H9 (cell line): ENCODE measurements around the gene MTX1. TPM values are rescaled to one million over a fixed set of nuclear protein-coding genes. Genes with fewer than 3 reads are reported as not detected.
"Not testable (repeated sequence)": the region's sequence is repeated elsewhere in the genome, so short reads cannot be mapped to it uniquely, and the experiment has no call there.

ENCODE experiments used
- DNase-seq: peaks from one replicate; pipeline ENCODE4 v3.0.0-alpha.2; 2017
- H2AFZ ChIP-seq: one replicate; pipeline ENCODE4 v1.6.1; 2013; ENCODE audit warnings: mild to moderate bottlenecking, low read length, control low read depth, moderate library complexity
- H2AK5ac ChIP-seq: 2 replicates; pipeline ENCODE4 v1.6.1; 2013; ENCODE audit warnings: low read length, control low read depth, mixed read lengths; ENCODE audit not compliant: insufficient read length
- H2BK120ac ChIP-seq: one replicate; pipeline ENCODE4 v1.6.1; 2013; ENCODE audit warnings: low read depth, mild to moderate bottlenecking, low read length, control low read depth, inconsistent platforms; ENCODE audit not compliant: poor library complexity, severe bottlenecking
- H2BK12ac ChIP-seq: 2 replicates; pipeline ENCODE4 v1.6.1; 2013; ENCODE audit warnings: low read length, control low read depth, mixed read lengths, low read depth; ENCODE audit not compliant: insufficient read length
- H2BK15ac ChIP-seq: 2 replicates; pipeline ENCODE4 v1.6.1; 2013; ENCODE audit warnings: low read depth, low read length, control low read depth
- H2BK20ac ChIP-seq: one replicate; pipeline ENCODE4 v1.6.1; 2013; ENCODE audit warnings: low read depth, mild to moderate bottlenecking, low read length, control low read depth, inconsistent platforms; ENCODE audit not compliant: poor library complexity, severe bottlenecking
- H2BK5ac ChIP-seq: 2 replicates; pipeline ENCODE4 v1.6.1; 2013; ENCODE audit warnings: low read length, control low read depth, mixed read lengths; ENCODE audit not compliant: insufficient read length
- H3K14ac ChIP-seq: 2 replicates; pipeline ENCODE4 v1.6.1; 2013; ENCODE audit warnings: low read length, control low read depth; ENCODE audit not compliant: insufficient read depth
- H3K18ac ChIP-seq: 2 replicates; pipeline ENCODE4 v1.6.1; 2013; ENCODE audit warnings: low read depth, mild to moderate bottlenecking, mixed read lengths, low read length, control low read depth; ENCODE audit not compliant: insufficient read length
- H3K23ac ChIP-seq: 2 replicates; pipeline ENCODE4 v1.6.1; 2013; ENCODE audit warnings: low read length, control low read depth, mixed read lengths, low read depth; ENCODE audit not compliant: insufficient read length
- H3K23me2 ChIP-seq: 2 replicates; pipeline ENCODE4 v1.6.1; 2013; ENCODE audit warnings: low read depth, mild to moderate bottlenecking, mixed read lengths, low read length, control low read depth; ENCODE audit not compliant: insufficient read length, poor library complexity, severe bottlenecking
- H3K27ac ChIP-seq: 2 replicates; pipeline ENCODE4 v1.5.1; 2013; ENCODE audit warnings: low read length, control low read depth, mixed read lengths, low read depth; ENCODE audit not compliant: insufficient read length
- H3K27me3 ChIP-seq: 2 replicates; pipeline ENCODE4 v1.6.1; 2013; ENCODE audit warnings: low read length, control low read depth, inconsistent platforms; ENCODE audit not compliant: insufficient read depth
- H3K4ac ChIP-seq: 2 replicates; pipeline ENCODE4 v1.6.1; 2013; ENCODE audit warnings: low read depth, mild to moderate bottlenecking, control low read depth, inconsistent platforms, low read length, moderate library complexity
- H3K4me1 ChIP-seq: 2 replicates; pipeline ENCODE4 v1.6.1; 2013; ENCODE audit warnings: low read length, control low read depth, inconsistent platforms; ENCODE audit not compliant: insufficient read depth
- H3K4me2 ChIP-seq: 2 replicates; pipeline ENCODE4 v1.6.1; 2013; ENCODE audit warnings: low read length, control low read depth, mixed read lengths; ENCODE audit not compliant: insufficient read length, insufficient read depth
- H3K56ac ChIP-seq: 2 replicates; pipeline ENCODE4 v1.6.1; 2013; ENCODE audit warnings: low read depth, mild to moderate bottlenecking, mixed read lengths, low read length, control low read depth; ENCODE audit not compliant: insufficient read length
- H3K79me1 ChIP-seq: 2 replicates; pipeline ENCODE4 v1.6.1; 2013; ENCODE audit warnings: low read depth, mild to moderate bottlenecking, moderate library complexity, low read length, control low read depth, inconsistent platforms; ENCODE audit not compliant: insufficient read depth, poor library complexity, severe bottlenecking
- H3K79me2 ChIP-seq: 2 replicates; pipeline ENCODE4 v1.6.1; 2013; ENCODE audit warnings: low read length, control low read depth, inconsistent platforms; ENCODE audit not compliant: insufficient read depth
- H3K9ac ChIP-seq: 2 replicates; pipeline ENCODE4 v1.6.1; 2013; ENCODE audit warnings: low read length, control low read depth, mixed read lengths; ENCODE audit not compliant: insufficient read length; ENCODE audit errors: extremely low read depth
- H3K9me3 ChIP-seq: one replicate; pipeline ENCODE4 v1.6.1; 2013; ENCODE audit warnings: low read depth, low read length, inconsistent platforms; ENCODE audit not compliant: control insufficient read depth
- H3T11ph ChIP-seq: one replicate; pipeline ENCODE4 v1.6.1; 2013; ENCODE audit warnings: mild to moderate bottlenecking, low read length, control low read depth, inconsistent platforms
- H4K20me1 ChIP-seq: one replicate; pipeline ENCODE4 v1.6.1; 2013; ENCODE audit not compliant: control insufficient read depth, insufficient read length, insufficient read depth
- H4K5ac ChIP-seq: 2 replicates; pipeline ENCODE4 v1.6.1; 2013; ENCODE audit warnings: low read depth, mild to moderate bottlenecking, mixed read lengths, low read length, control low read depth; ENCODE audit not compliant: insufficient read length
- H4K8ac ChIP-seq: replicated peaks from 2 replicates; pipeline ENCODE4 v1.6.1; 2013; ENCODE audit warnings: low read length, control low read depth, mixed read lengths, low read depth; ENCODE audit not compliant: insufficient read length
- H4K91ac ChIP-seq: 2 replicates; pipeline ENCODE4 v1.6.1; 2013; ENCODE audit warnings: low read depth, mild to moderate bottlenecking, moderate library complexity, mixed read lengths, low read length, control low read depth; ENCODE audit not compliant: insufficient read length
- H3K27ac Mint-ChIP-seq, 3 experiments: 2 replicates in 2 of 3; 3 replicates in 1 of 3; pipeline ENCODE4 v1.8.0; 2020 to 2021; ENCODE audit warnings: mixed read lengths in 3 of 3, mild to moderate bottlenecking in 1 of 3, moderate library complexity in 1 of 3
- H3K27me3 Mint-ChIP-seq: 2 replicates; pipeline ENCODE4 v1.8.0; 2021; ENCODE audit warnings: low read depth, mild to moderate bottlenecking, moderate library complexity, mixed read lengths
- H3K36me3 Mint-ChIP-seq, 3 experiments: 2 replicates in 2 of 3; 3 replicates in 1 of 3; pipeline ENCODE4 v1.8.0; 2020 to 2021; ENCODE audit warnings: low read depth in 3 of 3, mixed read lengths in 3 of 3; ENCODE audit not compliant: insufficient read depth in 1 of 3
- H3K4me1 Mint-ChIP-seq, 2 experiments: 2 replicates each; pipeline ENCODE4 v1.8.0; 2020; ENCODE audit warnings: mixed read lengths in 2 of 2
- H3K4me3 Mint-ChIP-seq, 2 experiments: 2 replicates in 1 of 2; 3 replicates in 1 of 2; pipeline ENCODE4 v1.8.0; 2020 to 2021; ENCODE audit warnings: mild to moderate bottlenecking in 2 of 2, mixed read lengths in 2 of 2, moderate library complexity in 1 of 2
- H3K9me3 Mint-ChIP-seq, 2 experiments: 2 replicates in 1 of 2; 3 replicates in 1 of 2; pipeline ENCODE4 v1.8.0; 2020; ENCODE audit warnings: mild to moderate bottlenecking in 2 of 2, mixed read lengths in 2 of 2, moderate library complexity in 1 of 2
- WGBS: extraction: QIAGEN DNeasy Blood & Tissue Kit; methylation state at CpG from one replicate; pipeline ENCODE4 v1.1.7; 2013; ENCODE audit warnings: missing lambda C conversion rate, low lambda C conversion rate, mixed read lengths; ENCODE audit not compliant: insufficient read length; ENCODE audit errors: extremely low coverage; 5-methylcytosine and 5-hydroxymethylcytosine counted together
- total RNA-seq: library from RNA; stranded (reverse); gene quantifications from 2 replicates; pipeline ENCODE4 v1.2.1, GENCODE V29; 2021

MTX1 gene
- total RNA-seq, 1 experiment from 2014 or later: 45.0 TPM

- not testable (repeated sequence) for H3K18ac ChIP-seq, H3K79me1 ChIP-seq, H3K9ac ChIP-seq, H2BK12ac ChIP-seq, H2AFZ ChIP-seq, H4K91ac ChIP-seq, H3K79me2 ChIP-seq, H3K9me3 ChIP-seq, H2BK5ac ChIP-seq, H3K9me3 Mint-ChIP-seq, H3K4me3 Mint-ChIP-seq, H4K8ac ChIP-seq, H4K5ac ChIP-seq, H3K27ac Mint-ChIP-seq, H3K23ac ChIP-seq, H2BK20ac ChIP-seq, H3K27me3 ChIP-seq, H2BK120ac ChIP-seq, H2BK15ac ChIP-seq, DNase-seq, H3K4me1 ChIP-seq, H3K4me2 ChIP-seq, H4K20me1 ChIP-seq, H3K56ac ChIP-seq, H3T11ph ChIP-seq, H3K4ac ChIP-seq, H2AK5ac ChIP-seq, H3K27ac ChIP-seq, H3K14ac ChIP-seq, H3K23me2 ChIP-seq
- peaks cover 4 to 17% (median 17%) of the 10 kb centered on the region in 3 experiments; a peak in 6 of 7 replicates for H3K36me3 Mint-ChIP-seq
- H3K27me3 Mint-ChIP-seq: peaks cover 39% of the 10 kb centered on the region
- peaks cover 10 to 11% of the 10 kb centered on the region in 2 experiments for H3K4me1 Mint-ChIP-seq
- WGBS: no CpG with 5 or more reads among the region's 13 CpGs
Observed at GRCh38 chr1:155232001-155232978, 23.8 kb downstream of the MTX1 start.

GRCh38 chr1:155233502-155233901 lies 25.0 kb downstream of the MTX1 start:
- not testable (repeated sequence) for H3T11ph ChIP-seq, H3K23me2 ChIP-seq, H3K14ac ChIP-seq, H3K27ac ChIP-seq, H2AFZ ChIP-seq, H3K4me1 ChIP-seq, H4K5ac ChIP-seq, H3K4ac ChIP-seq, H2BK15ac ChIP-seq, H2BK5ac ChIP-seq, H3K4me2 ChIP-seq, H2BK12ac ChIP-seq, H3K79me1 ChIP-seq, H2BK20ac ChIP-seq, H3K27me3 ChIP-seq, H3K9ac ChIP-seq, H2AK5ac ChIP-seq, H3K4me1 Mint-ChIP-seq, H3K27ac Mint-ChIP-seq, H4K20me1 ChIP-seq, H3K4me3 Mint-ChIP-seq, DNase-seq, H3K56ac ChIP-seq, H3K18ac ChIP-seq, H4K91ac ChIP-seq, H3K79me2 ChIP-seq, H3K9me3 ChIP-seq, H4K8ac ChIP-seq, H2BK120ac ChIP-seq, H3K9me3 Mint-ChIP-seq, H3K23ac ChIP-seq
- H3K27me3 Mint-ChIP-seq: peaks cover 36% of the 10 kb centered on the region
- no CpG with 5 or more reads among the region's 5 CpGs for WGBS
- H3K36me3 Mint-ChIP-seq: peaks cover 4 to 24% (median 19%) of the 10 kb centered on the region in 3 experiments; a peak in 6 of 7 replicates
